GDM1 (cell line): ENCODE data around the gene SAMD4B.
"Not testable (repeated sequence)": the region's sequence is repeated elsewhere in the genome, so short reads cannot be mapped to it uniquely, and the experiment has no call there.

Experiments used
- DNase-seq: peaks from one replicate; lab custom pipeline; 2025; lab: John Stamatoyannopoulos, UW

Gene SAMD4B

DNA sequence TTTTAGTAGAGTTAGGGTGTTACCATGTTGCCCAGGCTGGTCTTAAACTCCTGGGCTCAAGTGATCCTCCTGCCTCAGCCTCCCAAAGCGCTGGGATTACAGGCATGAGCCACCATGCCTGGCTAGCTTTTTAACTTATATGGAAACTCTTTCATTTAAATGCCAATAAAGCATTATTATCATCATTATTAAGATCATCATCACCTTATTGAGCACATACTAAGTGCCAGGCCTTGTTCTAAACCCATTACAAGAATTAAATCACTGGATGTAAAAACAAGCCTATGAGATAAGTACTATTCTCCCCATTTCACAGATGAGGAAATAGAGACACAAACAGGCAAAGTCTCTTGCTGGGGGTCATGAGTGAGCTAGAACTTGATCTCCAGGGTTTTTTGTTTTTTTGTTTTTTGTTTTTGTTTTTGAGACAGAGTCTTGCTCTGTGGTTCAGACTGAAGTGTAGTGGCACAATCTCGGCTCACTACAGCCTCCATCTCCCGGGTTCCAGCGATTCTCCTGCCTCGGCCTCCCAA lies 7.7 kb upstream of the SAMD4B start:
- no peak for DNase-seq

GRCh38 chr19:39335168-39335548 lies 7.1 kb upstream of the SAMD4B start:
- peak; percentile 50 for DNase-seq

- no peak for DNase-seq
Observed at GRCh38 chr19:39336483-39336882, 5.7 kb upstream of the SAMD4B start.

GRCh38 chr19:39339674-39340073 lies 2.5 kb upstream of the SAMD4B start:
- no peak for DNase-seq

- DNase-seq = not testable (repeated sequence)
Observed at GRCh38 chr19:39340156-39340555, 2.1 kb upstream of the SAMD4B start.

DNA sequence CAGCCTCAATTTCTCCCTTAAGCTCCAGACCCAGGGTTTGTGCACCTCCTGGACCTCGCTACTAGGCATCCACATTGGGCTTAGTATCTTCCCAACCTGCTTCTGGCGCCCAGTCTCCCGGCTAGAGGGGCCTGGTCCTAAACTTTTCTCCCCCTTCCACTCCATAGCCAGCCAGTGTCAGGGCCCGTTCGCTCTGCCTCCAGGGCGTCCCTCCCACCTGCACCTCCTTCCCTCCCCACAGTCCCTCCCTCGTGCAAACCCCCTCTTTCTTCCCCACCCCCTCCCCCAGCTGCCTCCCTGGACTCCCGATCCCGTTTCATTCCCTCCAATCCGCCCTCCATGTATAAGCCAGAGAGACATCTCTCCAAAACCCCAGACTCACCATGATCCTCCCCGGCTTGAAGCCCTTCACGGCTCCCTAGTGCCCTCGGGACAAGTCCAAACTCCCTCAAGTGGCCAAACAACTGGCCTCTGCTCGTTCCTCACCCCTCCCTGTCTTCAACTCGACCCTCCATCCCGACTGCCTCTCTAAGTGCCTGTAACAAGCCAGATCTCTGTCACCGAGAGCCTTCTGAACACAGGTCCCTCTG lies 997 bp upstream of the SAMD4B start:
- DNase-seq = peak; percentile 42

- no peak for DNase-seq
Observed at GRCh38 chr19:39342647-39343305, 555 bp downstream of the SAMD4B start.

DNA sequence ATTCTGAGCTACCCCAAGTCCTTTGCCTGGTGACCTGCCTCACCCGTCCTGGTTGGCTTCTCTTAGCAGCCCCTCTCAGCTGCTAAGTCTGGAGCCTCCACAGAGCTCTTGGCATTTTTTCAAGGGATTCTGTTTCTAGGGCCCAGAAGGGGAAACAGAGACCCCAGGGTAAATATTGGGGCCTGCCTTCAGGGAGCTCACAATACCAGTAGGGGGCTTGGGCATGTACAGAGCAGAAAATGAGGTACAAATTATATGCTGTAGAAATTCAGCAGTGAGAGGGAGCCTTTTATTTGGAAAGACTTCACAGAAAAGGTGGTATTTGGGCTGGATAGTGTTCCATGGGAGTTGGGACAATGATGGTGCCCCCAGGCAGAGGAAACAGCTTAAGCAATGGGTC lies 3.7 kb downstream of the SAMD4B start:
- DNase-seq = no peak

GRCh38 chr19:39347332-39348164 lies 5.3 kb downstream of the SAMD4B start:
- DNase-seq = no peak

GRCh38 chr19:39349326-39349725 lies 7.1 kb downstream of the SAMD4B start:
- DNase-seq = no peak

GRCh38 chr19:39350156-39350555 lies 7.9 kb downstream of the SAMD4B start:
- no peak for DNase-seq

DNA sequence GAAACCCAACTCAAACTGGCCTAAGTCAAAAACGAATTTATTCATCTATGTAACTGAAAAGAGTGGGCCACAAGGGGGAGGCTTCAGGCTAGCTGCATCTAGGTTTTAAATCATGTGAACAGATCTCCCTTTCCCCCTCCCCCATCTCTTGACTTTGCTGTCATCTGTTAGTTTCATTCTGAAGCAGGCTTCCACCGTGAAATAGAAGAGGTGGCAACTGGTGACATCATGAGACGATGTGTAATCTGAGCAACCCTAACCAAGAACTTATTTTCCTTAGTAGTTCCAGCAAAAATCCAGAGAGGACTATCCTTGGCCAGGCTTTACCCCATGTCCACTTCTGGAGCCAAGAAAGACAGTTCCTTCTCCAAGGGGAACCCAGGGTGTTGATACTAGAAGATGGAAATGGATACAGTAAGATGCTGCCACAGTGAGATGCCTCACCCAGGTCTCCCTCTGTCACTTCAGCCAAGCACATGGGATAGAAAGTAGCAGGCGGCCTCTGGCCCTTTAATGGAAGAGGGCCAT lies 9.4 kb downstream of the SAMD4B start:
- no peak for DNase-seq

DNA sequence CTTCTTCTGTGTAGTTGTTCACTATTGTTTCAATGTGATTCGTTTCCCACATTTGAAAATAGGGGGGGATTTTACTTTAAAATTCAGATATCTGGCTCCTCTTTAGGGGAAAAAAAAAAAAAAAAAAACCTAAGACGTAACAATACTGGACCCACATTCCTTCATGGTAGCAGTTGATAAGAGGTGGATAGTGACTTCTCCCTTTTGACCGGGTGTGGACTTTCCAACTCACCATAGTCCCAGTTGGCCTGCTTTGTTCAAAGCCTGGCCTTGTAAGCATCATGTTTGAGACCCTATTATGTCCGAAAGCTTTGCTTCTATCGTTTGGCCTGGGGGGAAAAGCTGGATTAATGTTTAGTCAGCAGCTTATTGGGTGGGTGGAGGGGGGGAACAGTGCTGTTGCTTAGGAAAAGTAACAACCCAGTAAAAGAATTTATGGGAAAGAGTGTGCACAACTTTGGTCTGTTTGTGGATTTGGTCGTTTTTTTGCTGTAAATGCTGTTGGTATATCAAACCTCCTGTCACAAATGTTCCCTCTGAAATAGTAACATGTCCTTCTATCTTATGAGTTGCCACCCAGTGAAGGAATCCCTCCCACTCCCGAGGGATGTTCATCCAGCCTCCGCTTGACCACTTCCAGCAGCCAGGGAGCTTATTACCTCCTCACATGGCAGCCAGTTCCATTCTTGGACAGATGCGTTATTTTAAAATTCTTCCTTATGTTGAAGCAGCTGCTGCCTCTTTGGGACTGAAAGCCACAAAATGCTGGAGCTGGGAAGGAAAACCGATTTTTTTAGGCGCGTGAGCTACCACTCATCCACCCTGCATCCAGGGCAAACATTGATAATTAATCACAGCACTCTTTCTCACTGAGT lies 10.4 kb downstream of the SAMD4B start:
- no peak for DNase-seq

DNA sequence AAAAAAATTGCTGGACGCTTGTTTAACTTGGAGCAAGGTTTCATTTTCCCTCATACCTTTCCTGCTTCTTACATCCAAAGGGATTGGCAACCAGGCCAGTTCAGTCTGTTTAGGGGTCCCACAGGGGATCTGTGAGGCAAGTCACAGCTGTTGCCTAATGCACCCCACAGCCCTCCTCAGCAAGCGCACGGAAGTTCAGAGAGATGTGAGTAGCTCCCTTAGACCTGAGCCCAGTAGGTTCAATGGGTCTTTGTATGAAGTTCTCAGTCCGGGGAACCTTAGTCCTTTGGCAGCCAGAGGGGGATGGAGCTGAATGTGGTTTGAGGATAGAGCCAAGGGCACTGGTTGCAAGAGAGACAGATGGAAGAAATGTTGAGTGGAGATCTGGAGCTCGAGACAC lies 13.0 kb downstream of the SAMD4B start:
- no peak for DNase-seq

DNA sequence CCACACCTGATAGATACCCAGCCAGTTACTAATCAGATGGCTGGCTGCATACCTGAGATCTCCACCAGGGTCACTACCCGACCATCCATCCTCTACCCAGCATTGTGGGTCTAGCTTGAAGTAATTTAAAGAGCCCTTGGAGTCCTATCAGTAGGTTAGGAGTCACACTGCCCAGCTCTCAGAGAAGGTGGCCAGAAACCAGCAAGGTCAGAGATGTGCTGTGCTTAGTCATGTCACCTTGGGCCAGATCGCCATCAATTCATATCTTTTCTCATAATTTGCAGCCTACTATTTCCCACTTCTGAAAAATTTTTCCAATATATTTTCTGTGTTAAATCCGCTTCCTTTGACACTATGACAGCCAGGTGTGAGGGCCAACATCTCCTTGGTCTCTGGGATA lies 13.9 kb downstream of the SAMD4B start:
- DNase-seq = no peak

GRCh38 chr19:39356647-39357046 lies 14.4 kb downstream of the SAMD4B start:
- DNase-seq = no peak

DNA sequence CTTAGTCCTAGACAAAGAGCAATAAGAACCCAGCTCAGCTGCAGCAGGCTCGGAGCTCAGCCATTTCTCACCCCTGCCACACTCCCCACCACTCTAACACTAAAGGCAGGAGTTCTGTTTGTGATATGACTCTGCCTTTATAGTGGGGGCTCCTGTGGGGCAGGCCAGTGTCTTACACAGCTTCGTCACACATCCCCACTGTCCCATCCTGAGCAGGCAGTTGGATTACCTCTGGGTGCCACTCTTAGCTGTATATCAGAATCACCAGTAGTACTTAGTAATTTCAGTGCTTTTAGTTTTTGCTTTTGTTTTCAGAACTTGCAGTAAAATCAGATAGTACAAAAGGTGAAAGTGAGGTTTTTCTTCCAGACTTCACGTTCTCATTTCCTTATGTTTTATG lies 16.8 kb downstream of the SAMD4B start:
- no peak for DNase-seq

GRCh38 chr19:39360599-39360998 lies 18.4 kb downstream of the SAMD4B start:
- no peak for DNase-seq

DNA sequence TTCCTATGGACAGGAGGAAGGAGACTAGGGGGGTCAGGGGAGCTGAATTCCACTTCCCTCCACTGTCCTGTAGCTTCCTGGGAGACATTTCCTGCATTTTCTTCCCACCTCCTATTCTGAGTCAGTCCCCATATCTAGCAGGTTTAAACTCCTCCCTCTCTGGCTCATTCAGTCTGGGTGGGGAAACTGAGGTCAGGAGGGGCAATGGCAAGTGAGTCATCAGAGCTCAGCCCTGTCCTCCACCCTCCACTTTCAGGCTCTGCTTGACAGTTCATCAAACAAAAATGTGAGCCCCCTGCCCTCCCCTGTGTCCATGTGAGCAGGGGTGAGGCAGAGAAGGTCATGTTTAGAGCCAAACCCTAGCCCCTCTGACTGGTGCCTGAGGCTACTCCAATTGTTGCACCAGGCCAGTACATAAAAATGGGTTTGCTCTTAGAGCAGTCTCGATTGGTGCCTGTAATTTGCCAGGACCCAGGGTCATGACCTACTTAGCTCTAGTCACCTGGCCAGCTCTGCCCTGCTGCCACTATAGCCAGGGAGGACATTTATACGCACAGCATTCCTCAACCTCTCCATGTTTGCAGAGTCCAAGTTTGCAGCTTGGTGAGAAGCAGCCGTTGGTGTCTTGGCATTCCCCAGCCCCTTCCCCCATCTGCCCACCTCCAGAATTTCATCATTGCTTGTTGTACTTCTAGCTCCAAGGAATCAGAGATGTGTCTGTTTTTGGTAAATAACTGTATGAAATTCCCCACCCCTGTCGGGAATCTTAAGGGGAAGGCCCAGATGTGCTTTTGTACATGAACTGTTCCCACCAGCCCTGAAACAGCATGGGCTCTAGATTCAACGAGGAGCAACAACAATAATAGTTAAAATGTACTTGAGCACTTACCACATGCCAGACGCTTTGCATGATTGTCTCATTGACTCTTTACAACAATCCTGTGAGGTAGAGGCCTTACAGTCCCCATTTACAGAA lies 20.7 kb downstream of the SAMD4B start:
- no peak for DNase-seq

- DNase-seq = no peak
Observed at GRCh38 chr19:39363901-39364457, 21.8 kb downstream of the SAMD4B start.
